ENCODE results near the gene TC2N.

GRCh38 chr14:91742621-91743304 is 124.6 kb downstream of the TC2N start:
- TF ChIP-seq CTCF (conservative IDR thresholded peaks at IDR 0.05; ENCODE audit: low read depth in 2 of 2) (no peak), EZH2phosphoT487 (IDR thresholded peaks at IDR 0.05; ENCODE audit: unreplicated experiment) (no peak)

Measured in GM23338 (cell line).